KMS-11 (cell line): ENCODE results near the gene POU2AF1.

Source experiments
- H2AFZ ChIP-seq: fragments of 200-600 bp; sonication (generic); 2 replicates; pipeline ENCODE4 v1.6.1; 2016; ENCODE audit warnings: antibody characterized with exemption, mixed run types, low read depth
- H3K27ac ChIP-seq: fragments of 200-600 bp; sonication (generic); 2 replicates; pipeline ENCODE4 v1.6.1; 2016; ENCODE audit warnings: mild to moderate bottlenecking, mixed run types
- H3K27me3 ChIP-seq: fragments of 200-600 bp; sonication (generic); 2 replicates; pipeline ENCODE4 v1.6.1; 2017; ENCODE audit warnings: mild to moderate bottlenecking, low read depth, mixed run types, moderate library complexity; ENCODE audit not compliant: insufficient read depth
- H3K36me3 ChIP-seq: fragments of 200-600 bp; sonication (generic); 2 replicates; pipeline ENCODE4 v1.6.1; 2017; ENCODE audit warnings: mild to moderate bottlenecking, mixed run types; ENCODE audit not compliant: insufficient read depth
- H3K4me1 ChIP-seq: fragments of 200-600 bp; sonication (generic); 2 replicates; pipeline ENCODE4 v1.6.1; 2016; ENCODE audit warnings: mild to moderate bottlenecking, low read depth, mixed run types; ENCODE audit not compliant: poor library complexity, severe bottlenecking
- H3K4me2 ChIP-seq: fragments of 200-600 bp; sonication (generic); 2 replicates; pipeline ENCODE4 v1.7.0; 2016; ENCODE audit warnings: mild to moderate bottlenecking, mixed run types
- H3K4me3 ChIP-seq: fragments of 200-600 bp; sonication (generic); IDR thresholded peaks from 2 replicates; pipeline ENCODE4 v1.6.1; 2017; ENCODE audit warnings: low read depth, low read length, mixed read lengths; ENCODE audit not compliant: insufficient read depth
- H3K79me2 ChIP-seq: fragments of 200-600 bp; sonication (generic); 2 replicates; pipeline ENCODE4 v1.6.1; 2016; ENCODE audit warnings: low read depth, mixed run types; ENCODE audit not compliant: insufficient read depth
- H3K9ac ChIP-seq: fragments of 200-600 bp; sonication (generic); 2 replicates; pipeline ENCODE4 v1.6.1; 2016; ENCODE audit warnings: mild to moderate bottlenecking, mixed run types
- H4K20me1 ChIP-seq: fragments of 200-600 bp; sonication (generic); 2 replicates; pipeline ENCODE4 v1.6.1; 2016; ENCODE audit warnings: mild to moderate bottlenecking, mixed run types; ENCODE audit not compliant: insufficient read depth
- CTCF ChIP-seq: fragments of 200-600 bp; sonication (generic); conservative IDR thresholded peaks from 2 replicates; pipeline ENCODE4 v1.6.1; 2017; ENCODE audit warnings: low read depth, mild to moderate bottlenecking, antibody characterized with exemption, low read length, moderate library complexity, mixed read lengths

Gene POU2AF1

GRCh38 chr11:111365722-111366559 lies 13.1 kb downstream of the POU2AF1 start:
- no peaks in the 10 kb centered on the region for H3K27me3 ChIP-seq
- no peak overlapping the region for H3K9ac ChIP-seq
- H3K4me3 ChIP-seq, result no peak overlapping the region
- 0 out of 2 replicates have a peak, but pooled peaks cover 4% of the 10 kb centered on the region for H3K36me3 ChIP-seq
- peaks cover 100% of the 10 kb centered on the region for H3K4me1 ChIP-seq
- H4K20me1 ChIP-seq, result no peaks in the 10 kb centered on the region
- no peak for TF ChIP-seq CTCF
- peaks cover 85% of the 10 kb centered on the region for H3K79me2 ChIP-seq
- no peak overlapping the region for H2AFZ ChIP-seq
- H3K27ac ChIP-seq, result no peak overlapping the region
- H3K4me2 ChIP-seq, result no peak overlapping the region

- Histone ChIP-seq H3K4me2 (0 out of 2 replicates have a peak overlapping the region, but pooled peaks have one; percentile 13), H3K4me1 (peaks cover 100% of the 10 kb centered on the region), H2AFZ (no peak overlapping the region), H4K20me1 (no peaks in the 10 kb centered on the region), H3K27ac (no peak overlapping the region), H3K4me3 (no peak overlapping the region), H3K79me2 (peaks cover 78% of the 10 kb centered on the region), H3K27me3 (no peaks in the 10 kb centered on the region), H3K9ac (no peak overlapping the region), H3K36me3 (0 out of 2 replicates have a peak, but pooled peaks cover 4% of the 10 kb centered on the region)
- no peak for TF ChIP-seq CTCF
Observed at GRCh38 chr11:111364503-111364902, 14.6 kb downstream of the POU2AF1 start.

GRCh38 chr11:111363985-111364384 lies 15.1 kb downstream of the POU2AF1 start:
- peaks cover 73% of the 10 kb centered on the region for H3K79me2 ChIP-seq
- no peak overlapping the region for H3K27ac ChIP-seq
- peaks cover 100% of the 10 kb centered on the region for H3K4me1 ChIP-seq
- no peaks in the 10 kb centered on the region for H3K27me3 ChIP-seq
- 0 out of 2 replicates have a peak overlapping the region, but pooled peaks have one; percentile 13 for H3K4me2 ChIP-seq
- H2AFZ ChIP-seq, result no peak overlapping the region
- no peaks in the 10 kb centered on the region for H4K20me1 ChIP-seq
- H3K4me3 ChIP-seq, result no peak overlapping the region
- TF ChIP-seq CTCF, result no peak
- H3K9ac ChIP-seq, result no peak overlapping the region
- H3K36me3 ChIP-seq, result 0 out of 2 replicates have a peak, but pooled peaks cover 4% of the 10 kb centered on the region

GRCh38 chr11:111362887-111363411 lies 16.1 kb downstream of the POU2AF1 start:
- Histone ChIP-seq H3K36me3 (0 out of 2 replicates have a peak, but pooled peaks cover 4% of the 10 kb centered on the region), H3K4me3 (no peak overlapping the region), H3K4me2 (peak overlapping the region; percentile 40; the same call in 1 of the 2 replicates), H3K4me1 (peaks cover 91% of the 10 kb centered on the region), H4K20me1 (no peaks in the 10 kb centered on the region), H3K27ac (no peak overlapping the region), H3K9ac (no peak overlapping the region), H2AFZ (no peak overlapping the region), H3K79me2 (peaks cover 63% of the 10 kb centered on the region), H3K27me3 (no peaks in the 10 kb centered on the region)
- TF ChIP-seq CTCF, result no peak
